Activated CD4-positive, alpha-beta T cell treated with anti-CD3 and anti-CD28 coated beads for 48 hours (primary cell): ENCODE measurements around the gene DOHH.
"Not testable (repeated sequence)": the region's sequence is repeated elsewhere in the genome, so short reads cannot be mapped to it uniquely, and the experiment has no call there.

Experiments used
- DNase-seq: peaks from one replicate; pipeline ENCODE4 v3.0.0-alpha.2; 2020

Gene DOHH

GRCh38 chr19:3518659-3519058 lies 18.2 kb upstream of the DOHH start:
- no peak for DNase-seq

DNA sequence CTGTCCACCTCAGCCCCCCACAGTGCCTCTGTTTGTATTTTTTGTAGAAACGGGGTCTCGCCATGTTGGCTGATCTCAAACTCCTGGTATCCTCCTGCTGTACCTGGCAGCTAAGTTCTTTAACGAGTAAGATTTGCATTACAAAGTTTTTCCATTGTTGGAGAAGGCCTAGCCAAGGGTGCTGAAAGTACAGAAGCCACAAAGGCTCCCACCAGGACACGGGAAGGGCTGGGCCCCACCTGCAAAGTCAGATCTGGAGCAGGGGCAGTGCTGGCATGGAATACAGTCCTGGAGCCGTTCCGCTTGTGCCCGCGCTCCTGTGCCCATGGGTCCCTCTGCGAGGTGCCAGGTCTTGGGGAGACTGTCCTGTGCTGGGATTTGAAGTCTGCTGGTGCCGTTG lies 17.8 kb upstream of the DOHH start:
- DNase-seq, result no peak

DNA sequence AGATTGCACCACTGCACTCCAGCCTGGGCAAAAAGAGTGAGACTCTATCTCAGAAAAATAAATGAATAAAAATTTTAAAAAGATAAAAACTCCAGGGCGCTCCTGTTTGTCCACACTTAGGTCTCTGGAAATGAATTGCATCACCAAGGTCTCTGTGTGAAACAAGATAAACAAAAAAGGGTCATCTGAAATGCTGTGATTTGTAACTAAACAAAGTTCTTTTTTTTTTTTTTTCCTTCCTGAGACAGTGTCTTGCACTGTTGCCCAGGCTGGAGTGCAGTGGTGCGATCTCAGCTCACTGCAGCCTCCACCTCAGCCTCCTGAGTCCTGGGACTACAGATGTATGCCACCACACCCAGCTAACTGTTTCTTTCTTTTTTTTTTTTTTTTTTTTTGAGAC lies 17.2 kb upstream of the DOHH start:
- no peak for DNase-seq

DNA sequence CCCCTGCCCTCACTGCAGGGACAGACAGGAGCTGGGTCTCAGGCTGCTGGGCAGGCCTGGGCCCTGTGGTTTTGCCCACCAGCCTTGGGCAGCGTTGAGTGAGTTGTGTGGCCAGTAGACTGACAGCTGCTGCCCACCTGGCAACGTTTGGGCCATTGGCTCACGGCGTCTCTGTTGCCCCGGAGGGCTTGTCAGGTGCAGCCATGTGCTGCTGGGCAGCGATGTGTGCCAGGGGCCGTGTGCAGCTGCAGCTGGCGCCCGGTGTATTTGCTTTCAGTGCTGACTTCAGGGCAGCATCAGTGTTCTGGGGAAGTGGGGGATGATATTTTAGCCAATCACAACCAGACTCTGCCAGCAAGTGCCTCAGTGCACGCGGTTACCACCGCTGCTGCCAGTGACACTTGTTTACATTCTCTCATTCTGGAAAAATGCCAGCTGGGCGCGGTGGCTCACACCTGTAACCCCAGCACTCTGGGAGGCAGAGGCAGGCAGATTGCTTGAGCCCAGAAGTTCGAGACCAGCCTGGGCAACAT lies 16.3 kb upstream of the DOHH start:
- DNase-seq, result peak; percentile 49

DNA sequence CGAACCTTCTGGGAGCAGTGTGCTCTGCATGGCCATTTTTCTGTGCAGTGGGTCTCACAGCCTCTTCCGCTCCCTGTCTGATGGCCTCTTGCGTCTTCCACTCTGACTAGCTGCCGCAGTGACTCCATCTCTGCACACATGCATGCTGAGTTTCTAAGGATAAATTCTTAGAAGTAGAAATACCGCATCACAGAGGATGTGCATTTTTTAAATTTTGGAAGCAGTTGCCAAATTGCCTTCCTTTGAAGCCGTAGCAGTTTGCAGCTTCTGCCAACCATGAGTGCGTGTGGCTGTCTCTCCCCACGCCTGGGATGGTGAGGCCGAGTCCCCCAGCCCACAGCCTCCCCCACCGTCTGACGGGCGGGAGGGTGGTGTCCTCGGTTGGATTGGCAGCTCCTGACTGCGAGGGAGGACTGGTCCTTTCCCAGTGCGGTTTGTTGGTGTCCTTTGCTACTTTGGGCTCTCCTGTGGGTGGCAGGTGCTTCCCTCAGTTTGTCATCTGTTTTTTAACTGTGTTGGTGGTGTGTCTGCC lies 15.5 kb upstream of the DOHH start:
- no peak for DNase-seq

- no peak for DNase-seq
Observed at GRCh38 chr19:3514930-3515329, 14.5 kb upstream of the DOHH start.

- no peak for DNase-seq
Observed at GRCh38 chr19:3513229-3514140, 13.0 kb upstream of the DOHH start.

GRCh38 chr19:3512562-3513228 lies 12.2 kb upstream of the DOHH start:
- DNase-seq, result no peak

DNA sequence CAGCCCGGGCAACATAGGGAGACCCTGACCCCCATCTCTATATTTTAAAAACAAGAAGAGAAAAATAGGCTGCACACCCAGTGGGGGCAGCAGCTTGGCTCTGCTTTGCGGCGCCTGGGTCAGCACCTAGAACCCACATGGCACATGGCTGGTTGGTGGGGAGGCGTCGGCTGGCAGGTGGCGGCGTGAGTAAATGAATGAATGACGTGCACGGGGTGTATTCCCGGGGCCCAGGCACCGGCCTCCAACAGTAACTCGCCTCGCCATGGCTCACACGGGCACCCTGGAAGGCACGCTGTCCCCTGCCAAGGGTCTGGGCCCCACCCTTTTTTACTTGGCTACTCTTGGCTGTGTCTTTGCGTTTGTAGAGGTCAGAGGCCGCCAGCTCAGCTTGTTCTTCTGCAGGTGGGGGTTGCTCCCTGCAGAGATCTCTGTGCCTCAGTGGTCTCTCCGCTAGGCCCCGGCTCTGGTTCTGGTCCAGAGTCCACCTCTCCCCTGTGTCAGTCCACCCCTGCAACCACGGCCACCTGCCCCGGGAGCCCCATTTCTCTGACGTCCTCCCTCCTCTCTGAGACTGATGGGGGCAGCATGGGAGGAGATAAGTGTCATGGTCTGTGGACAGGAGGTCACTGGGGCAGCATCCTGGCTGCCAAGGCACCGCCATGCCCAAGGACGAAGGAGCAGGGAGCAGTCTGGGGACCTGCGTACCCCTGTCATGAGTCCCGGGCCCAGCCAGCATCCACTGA lies 11.2 kb upstream of the DOHH start:
- DNase-seq, result no peak

DNA sequence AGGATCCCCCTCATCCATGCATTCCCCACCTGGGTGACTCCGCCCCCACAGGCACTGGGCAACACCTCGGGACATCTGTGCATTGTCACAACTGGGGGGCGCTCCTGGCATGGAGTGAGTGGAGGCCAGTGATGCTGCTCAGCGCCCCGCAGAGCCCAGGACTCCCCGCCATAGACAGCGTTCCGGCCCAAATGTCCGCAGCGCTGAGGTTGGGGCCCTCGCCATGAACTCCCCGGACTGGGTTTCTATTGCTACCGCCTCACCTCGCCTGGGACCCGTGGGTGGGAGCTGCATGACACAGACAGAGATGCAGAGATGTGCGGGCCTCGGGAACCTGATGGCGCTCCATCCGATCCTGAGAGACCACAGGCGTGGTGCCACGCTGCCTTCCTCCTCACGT lies 10.3 kb upstream of the DOHH start:
- no peak for DNase-seq

- DNase-seq, result peak; percentile 71
Observed at GRCh38 chr19:3509566-3509989, 9.1 kb upstream of the DOHH start.

GRCh38 chr19:3508771-3509535 lies 8.5 kb upstream of the DOHH start:
- no peak for DNase-seq

- not testable (repeated sequence) for DNase-seq
Observed at GRCh38 chr19:3508121-3508661, 7.7 kb upstream of the DOHH start.

DNA sequence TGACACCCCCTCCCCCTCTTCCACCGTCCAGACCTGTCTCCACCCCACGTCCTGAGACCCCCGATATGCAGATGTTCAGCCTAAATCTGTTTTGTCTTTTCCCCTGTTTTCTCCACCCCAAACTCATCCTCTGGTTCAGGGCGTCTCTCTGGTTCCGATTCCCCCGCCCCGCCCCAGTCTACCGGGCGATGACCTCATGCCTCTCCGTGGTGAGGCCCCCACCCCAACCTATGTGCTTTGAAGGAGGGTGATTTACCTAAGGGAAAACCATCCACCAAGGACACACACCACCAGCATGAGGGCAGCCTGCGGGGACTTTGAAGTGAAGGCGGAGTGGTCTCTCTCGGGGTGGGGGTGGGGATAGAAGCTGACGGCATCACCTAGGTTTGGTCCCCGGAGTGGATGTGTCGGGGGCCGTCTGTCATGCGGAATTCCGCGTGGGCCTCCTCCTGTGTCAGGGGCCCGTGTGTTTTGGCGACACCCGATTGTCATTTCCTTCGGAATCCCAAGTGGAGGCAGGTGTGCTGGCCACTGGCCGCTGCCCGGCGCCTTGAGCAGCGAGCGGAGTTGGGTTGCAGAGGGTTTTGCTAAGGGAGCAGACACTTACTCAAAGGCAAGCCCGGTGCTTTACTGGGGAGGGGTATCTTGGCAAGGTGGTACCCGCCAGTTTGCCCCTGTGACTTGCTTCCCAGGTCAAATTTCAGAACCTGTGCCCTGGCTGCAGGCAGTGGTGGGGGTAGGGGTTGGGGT lies 7.1 kb upstream of the DOHH start:
- peak; percentile 36 for DNase-seq

DNA sequence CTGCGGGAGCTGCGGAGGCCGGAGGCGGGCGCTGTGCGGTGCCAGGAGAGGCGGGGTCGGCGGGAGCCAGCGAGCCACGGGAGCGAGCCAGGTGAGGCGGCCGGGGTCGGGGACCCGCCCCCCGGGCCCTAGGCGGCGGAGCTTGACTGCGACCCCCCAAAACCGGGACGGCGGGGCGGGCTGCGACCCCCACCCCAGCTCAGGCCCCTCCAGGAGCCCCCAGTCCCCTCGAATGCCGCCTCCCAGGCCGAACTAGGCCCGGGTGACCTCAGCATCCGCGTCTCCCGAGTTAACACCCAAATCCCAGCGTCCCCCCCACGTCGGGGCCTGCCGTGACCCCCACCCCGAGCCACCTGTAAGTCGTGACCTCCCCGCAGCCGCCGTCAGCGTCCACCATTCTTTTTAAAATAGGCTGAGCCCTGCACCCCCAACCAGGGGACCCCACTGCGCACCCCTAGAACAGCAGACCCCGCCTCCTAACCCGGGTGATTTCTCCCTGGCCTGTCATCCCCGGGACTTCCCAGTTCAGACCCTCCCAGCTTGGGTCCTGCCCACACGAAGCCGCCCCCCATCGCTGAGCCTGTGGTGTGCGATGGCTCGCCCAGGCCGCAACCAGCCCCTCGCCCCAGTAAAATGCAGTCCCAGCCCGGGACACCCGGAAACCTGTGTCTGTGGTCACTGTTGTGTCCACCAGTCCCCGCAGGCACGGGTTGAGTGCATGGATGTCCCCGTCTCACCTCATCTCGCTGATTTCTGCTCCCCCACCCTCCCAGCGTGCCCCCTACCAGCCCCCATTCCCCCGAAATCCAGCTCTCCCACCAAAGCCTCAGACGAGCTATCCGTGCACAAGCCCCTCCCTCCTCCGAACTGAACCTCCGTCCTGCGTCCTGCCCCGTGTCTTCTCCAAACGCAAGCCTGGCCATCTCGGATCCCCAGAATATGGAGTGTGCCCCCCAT lies 6.2 kb upstream of the DOHH start:
- peak; percentile 43 for DNase-seq

- DNase-seq, result peak; percentile 100
Observed at GRCh38 chr19:3505598-3506383, 5.3 kb upstream of the DOHH start, which contains the start of gene FZR1. TSS of gene FZR1 (plus strand) at chr19:3506311. CDS start at chr19:3522990, 16,679 bp downstream.

- no peak for DNase-seq
Observed at GRCh38 chr19:3504735-3505134, 4.3 kb upstream of the DOHH start.

- no peak for DNase-seq
Observed at GRCh38 chr19:3503036-3503572, 2.6 kb upstream of the DOHH start.

DNA sequence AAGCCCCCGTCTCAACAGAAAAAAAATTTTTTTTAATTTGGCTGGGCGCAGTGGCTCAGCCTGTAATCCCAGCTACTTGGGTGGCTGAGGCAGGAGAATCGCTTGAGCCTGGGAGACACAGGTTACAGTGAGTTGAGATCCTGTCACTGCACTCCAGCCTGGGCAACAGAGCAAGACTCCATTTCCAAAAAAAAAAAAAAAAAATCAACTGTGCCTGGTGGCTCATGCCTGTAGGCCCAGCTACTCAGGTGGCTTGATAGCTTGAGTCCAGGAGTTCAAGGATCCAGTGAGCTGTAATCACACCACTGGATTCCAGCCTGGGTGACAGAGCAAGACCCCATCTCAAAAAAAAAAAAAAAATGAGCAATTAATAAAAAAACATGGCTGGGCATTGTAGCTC lies 1.3 kb upstream of the DOHH start:
- no peak for DNase-seq
